NCI-H524 treated with DMSO at 0.1 percent for 48 hours (cell line): Measurements from ENCODE around the gene CC2D2A.

ENCODE experiments used
- DNase-seq: peaks from one replicate; lab custom pipeline; 2025; lab: John Stamatoyannopoulos, UW

CC2D2A gene

DNA sequence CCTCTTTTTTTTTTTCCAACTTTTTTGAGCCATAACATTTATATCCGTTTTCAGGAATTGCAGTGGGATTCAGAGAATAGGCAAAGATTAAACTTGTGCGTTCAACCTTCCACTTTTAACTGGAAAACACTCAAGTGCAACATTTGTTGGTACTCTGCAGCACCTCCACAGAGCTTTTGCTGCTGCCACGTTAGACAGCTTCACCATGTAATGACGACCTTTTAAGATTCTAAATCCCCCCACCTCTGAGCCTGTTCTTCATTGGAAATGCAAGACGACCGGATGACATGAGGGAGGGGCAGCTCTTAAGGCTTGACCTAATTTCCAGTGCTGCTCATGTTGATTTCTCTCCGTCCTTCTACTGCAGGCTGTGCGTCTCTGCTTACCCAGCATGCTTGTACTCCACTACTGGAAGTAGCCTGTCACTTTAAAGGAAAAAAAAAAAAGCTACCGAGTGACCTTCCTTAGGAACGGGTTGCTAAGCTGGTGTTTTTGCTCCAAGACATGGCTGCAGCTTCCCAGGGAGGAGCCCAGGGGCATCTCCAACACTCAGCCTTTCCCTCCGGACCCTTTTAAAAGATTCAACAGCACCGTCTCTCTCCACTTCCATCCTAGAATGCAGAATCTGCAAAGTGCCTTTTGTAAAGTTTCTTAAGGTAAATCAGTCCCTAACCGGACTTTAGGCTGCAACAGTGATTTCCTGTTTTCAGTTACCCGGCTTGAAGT lies at the start of gene CC2D2A:
CC2D2A (plus strand) TSS at position 481 of the 726 bp plus-strand sequence. CDS start 6,051 bp downstream, outside the sequence.
- peak; percentile 37 for DNase-seq

- DNase-seq: no peak
Measured at GRCh38 chr4:15420642-15421041, 49.0 kb upstream of the CC2D2A start.

DNA sequence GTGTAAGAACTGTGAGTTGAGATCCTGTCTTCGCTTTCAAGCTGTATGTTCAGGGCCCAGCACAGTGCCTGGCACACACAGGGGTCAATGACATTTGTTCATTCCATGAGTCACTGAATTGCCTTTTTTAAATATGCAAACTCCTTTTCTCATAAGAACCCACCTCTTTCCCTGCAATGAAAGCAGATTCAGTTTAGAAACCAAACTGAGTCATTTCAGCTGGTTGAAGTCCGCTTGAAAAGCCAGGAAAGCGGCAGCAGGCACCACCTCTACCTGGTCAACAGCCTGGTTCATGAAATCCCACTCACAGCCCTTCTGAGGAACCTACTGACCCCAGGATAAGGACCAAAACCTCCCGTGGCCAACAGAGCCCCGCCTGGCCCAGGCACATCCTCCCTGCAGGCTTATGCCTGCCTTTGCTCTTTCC lies 46.4 kb upstream of the CC2D2A start:
- no peak for DNase-seq

- no peak for DNase-seq
Measured at GRCh38 chr4:15425520-15425919, 44.2 kb upstream of the CC2D2A start.

GRCh38 chr4:15427161-15427560 lies 42.5 kb upstream of the CC2D2A start:
- DNase-seq: no peak

GRCh38 chr4:15427701-15428100 lies 42.0 kb upstream of the CC2D2A start, which contains the start of gene C1QTNF7:
C1QTNF7 (plus strand) TSS chr4:15428033; CDS start chr4:15435744, 7,711 bp downstream.
- no peak for DNase-seq

DNA sequence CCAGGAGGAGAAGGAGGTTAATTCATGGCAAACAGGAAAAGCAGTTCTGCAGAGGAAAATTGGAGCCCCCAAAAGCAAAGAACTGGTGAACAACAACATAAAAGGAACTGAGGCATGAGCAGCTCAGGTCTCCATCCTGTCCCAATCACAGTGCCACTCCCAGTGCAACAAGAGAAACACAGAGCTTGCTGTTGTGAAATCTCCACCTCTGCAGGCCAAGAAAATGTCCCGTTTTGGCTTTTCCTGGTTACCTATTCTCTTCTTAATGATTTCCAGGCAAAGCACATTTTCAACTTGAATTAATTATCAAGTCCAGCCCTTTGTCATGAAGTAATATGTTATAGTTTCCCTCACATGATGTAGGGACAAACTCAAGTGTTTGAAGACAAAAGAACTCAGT lies 41.1 kb upstream of the CC2D2A start:
- no peak for DNase-seq

- DNase-seq: no peak
Measured at GRCh38 chr4:15434091-15434490, 35.6 kb upstream of the CC2D2A start.

DNA sequence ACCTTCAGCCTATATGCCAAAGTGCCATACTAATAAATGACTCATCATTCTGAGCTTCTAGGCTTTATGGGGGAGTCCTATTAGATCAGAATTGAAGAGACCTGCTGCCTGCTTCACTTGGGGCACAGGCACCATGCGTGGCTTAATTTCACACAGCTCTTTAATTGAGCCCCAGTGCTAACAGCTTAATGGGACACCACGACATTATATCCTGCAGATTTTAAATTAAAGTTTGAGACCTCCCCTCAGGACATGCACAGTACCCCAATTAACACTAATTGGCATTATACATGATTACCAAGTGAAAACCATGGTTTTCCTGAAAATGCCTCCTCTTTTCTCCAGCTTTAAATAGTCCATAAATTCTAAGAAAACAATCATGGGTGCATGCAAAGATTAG lies 35.0 kb upstream of the CC2D2A start:
- DNase-seq: no peak

- no peak for DNase-seq
Measured at GRCh38 chr4:15436513-15436912, 33.2 kb upstream of the CC2D2A start.

DNA sequence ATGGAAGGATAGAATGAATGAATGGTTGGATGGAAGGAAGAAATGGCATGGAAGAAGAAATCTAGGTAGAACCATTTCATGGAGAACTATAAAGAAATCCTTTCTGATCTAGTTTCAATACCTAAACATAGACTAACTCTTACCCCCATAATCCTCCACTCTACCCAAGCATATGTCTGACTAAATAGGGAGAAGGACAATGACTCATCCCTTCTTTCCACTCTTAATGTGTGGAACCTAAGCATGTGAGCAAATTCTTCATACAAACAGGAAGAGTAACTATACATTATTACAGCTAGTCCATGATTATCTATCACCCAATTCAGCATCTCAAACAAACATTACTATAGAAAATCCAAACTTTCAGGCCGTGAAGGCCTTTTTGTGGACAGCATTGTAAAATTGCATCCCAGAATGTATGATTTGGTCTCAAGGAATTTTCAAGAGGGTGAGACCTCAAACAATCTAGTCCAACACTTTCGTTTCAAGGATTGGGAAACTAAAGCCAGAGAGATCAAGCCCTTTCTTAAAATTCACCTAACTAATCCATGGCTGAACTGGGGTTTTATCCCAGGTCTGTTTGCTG lies 30.6 kb upstream of the CC2D2A start:
- DNase-seq: no peak

DNA sequence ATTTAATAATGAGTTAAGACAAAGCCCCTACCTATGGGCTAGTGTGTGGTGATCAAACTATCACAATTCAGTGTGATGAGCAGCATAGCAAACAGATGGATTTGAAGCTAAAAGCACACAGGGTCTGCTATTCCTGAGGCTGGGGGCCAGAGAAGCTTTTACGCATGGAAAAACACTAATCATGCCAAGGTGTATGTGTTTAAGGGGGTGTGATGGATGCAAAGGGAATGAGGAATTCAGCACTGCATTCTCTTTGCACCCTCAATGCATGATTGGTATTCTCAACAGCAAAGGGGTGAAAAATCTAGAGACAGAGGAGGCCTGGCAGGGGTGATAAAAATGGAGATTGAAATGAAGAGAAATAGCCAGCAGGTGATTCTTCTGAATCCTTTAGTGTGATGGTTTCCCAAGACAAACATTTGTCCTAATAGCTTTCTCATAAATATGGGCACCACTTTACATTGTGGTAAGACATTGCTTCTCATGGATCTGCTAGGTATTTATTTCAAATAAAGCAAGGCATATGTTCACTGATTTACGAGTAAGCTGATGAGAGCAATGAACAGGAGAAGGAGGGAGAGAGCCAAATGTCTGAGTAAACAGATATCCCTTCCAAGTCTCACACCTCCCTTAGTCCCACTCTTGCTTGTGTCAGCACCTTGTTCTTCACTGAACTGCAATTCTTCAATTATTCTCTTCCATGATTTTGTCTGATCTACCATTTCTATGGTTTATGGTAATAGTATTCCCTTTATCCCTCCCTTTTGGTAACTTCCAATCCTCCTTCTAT lies 26.1 kb upstream of the CC2D2A start:
- no peak for DNase-seq

DNA sequence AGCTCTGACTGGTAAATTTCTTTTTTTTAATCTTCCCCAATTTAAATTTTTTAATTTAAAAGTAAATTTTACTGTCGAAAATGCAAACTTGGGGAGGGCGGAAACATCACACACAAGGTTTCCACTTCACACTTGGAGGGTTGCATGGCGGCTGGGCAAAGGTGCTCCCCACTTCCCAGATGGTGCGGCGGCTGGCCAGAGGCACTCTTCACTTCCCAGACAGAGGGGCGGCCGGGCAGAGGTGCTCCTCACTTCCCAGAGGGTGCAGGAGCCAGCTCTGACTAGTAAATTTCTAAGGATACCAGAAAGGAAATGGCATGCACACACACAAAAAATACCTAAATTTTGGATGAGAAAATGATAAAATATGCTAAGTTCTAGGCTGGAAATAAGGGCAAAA lies 25.4 kb upstream of the CC2D2A start:
- no peak for DNase-seq

GRCh38 chr4:15444879-15445547 lies 24.7 kb upstream of the CC2D2A start:
- no peak for DNase-seq

DNA sequence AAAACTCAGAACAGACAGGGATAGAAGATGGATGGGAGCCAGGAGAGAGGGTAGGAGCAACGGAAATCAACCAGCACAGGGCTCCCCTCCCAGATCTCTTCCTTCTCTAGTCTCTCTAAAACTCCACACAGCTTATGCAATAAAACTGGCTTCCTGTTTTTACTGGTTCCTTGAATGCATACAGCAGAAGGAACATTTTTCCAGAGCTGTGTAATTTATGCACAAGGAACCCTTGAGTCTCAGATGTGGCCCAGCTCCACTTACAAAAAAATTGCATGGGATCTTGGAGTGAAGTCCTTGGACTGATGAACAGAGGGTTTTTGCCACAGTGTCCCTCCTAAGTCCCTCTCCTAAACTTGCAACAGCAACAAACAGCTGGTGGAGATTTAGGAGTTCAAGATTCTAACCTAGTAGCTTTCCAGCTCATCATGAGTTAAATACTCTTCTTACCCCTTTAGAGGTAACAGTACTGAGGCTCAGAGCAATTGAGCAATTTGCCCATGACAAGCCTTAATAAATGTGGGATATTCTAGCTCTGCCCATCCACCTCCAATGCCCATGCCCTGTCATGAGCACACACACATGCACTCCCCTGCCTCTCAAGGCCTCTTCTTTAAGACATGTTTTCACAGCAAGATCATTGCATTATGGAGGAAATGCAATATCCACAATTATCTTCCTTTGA lies 18.4 kb upstream of the CC2D2A start:
- DNase-seq: no peak

DNA sequence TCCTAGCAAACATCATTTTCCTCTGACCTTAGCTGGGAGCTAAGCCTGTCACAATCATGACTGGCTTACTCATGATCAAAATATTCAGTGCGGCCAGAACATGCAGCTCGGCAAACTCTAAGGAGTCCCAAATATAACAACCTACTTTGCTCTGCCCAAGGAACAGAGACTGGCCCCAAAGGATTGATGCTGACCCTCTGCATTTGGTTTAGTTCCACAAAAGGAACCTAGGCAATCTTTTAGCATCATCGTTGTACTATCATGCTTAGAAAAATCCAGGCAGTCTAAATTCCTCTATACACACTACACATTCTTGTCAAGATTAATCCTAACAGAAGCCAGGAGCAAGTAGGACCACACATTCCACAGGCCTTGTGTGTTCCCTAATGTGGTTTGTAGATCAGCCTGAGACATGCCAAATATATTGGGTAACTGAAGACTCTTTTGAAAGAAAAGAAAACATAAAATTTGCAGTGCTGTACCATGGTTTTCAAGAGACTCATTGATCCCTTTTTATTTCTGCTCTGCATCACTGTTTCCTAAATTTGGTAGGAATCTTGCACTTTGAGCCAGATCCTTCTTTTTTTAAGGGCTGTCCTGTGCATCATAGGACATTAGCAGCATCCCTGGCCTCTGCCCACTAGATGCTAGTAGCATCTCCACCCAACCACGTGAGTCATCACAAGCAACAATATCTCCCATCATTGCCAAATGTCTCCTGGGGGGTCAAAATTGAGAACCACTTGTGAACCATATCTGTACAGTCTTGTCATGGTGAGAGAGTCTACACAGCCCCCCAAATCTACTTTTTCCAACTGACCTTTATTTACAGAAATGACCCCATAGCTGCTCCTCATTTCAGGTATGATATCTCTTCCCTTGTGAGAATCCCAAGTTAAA lies 17.6 kb upstream of the CC2D2A start:
- DNase-seq: no peak

- DNase-seq: no peak
Measured at GRCh38 chr4:15455290-15455689, 14.4 kb upstream of the CC2D2A start.

DNA sequence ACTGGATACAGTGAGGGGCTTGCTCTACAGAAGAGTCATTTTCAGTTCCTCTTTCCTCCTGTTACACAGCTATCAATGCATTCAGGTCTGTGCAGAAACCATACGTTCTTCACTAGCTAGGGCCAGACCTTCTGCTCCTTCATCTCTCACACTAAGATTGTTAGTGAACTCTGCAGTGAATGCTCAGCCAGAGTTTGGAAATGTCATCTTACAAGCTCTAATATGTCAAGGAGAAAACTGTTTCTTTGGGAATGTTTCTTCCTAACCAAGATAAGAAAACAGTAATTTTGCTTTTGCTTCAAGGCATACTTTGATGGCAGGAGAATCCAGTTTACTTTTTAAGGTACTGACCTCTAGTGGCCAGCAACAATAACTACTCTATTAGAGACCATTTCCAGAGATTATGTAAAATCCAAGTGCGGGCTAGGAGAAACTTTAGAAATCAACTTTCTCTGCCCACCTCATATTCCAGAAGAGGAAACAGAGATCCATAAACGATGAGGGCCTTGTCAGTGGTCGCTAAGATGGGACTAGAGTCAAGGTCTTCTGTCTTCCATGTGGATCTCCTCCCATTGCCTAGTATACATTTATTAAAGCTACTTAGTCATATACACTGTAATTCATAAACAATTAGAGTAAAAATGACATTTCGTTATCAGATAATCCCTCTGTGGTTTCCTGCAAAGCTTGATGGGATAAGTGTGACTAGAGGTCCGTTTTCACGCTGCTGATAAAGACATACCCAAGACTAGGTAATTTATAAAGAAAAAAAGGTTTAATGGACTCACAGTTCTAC lies 12.1 kb upstream of the CC2D2A start:
- no peak for DNase-seq

DNA sequence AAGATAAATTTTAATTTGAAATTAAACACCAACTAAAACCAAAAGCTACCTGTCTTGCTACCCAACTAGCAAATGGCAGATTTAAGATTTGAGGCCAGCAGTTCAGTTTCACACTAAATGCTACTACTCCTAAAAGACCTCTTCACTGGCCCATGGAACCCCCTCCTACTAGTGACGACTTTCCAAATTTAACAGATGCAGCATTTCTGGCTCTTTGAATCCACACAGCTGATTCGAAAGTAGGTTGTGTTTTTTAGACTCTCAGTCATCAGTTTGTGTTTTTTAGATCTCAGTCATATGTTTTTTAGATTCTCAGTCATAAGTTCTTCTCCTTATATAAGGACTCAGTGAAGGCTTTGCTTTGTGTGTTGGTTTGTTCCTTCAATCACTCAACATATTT lies 11.1 kb upstream of the CC2D2A start:
- peak; percentile 25 for DNase-seq

GRCh38 chr4:15459706-15460105 lies 10.0 kb upstream of the CC2D2A start:
- DNase-seq: no peak
